ENCODE data around the gene ADAMTS20.

Gene ADAMTS20

GRCh38 chr12:43416981-43417380 is 135.0 kb downstream of the ADAMTS20 start:
- in situ Hi-C loops (cut with MboI; ENCODE audit: low pct_unique_long_range_greater_than_20kb, low sequenced_read_pairs, unreplicated experiment): no loop called here
- TF ChIP-seq CTCF (IDR thresholded peaks at IDR 0.05; ENCODE audit: extremely low read depth, insufficient read depth, missing control alignments): no peak
- DNase-seq (ENCODE audit: low spot score): no peak

- no peak for TF ChIP-seq CTCF (IDR thresholded peaks at IDR 0.05; ENCODE audit: extremely low read depth, insufficient read depth, missing control alignments)
- DNase-seq (ENCODE audit: low spot score): peak; percentile 12
- in situ Hi-C loops (cut with MboI; ENCODE audit: low pct_unique_long_range_greater_than_20kb, low sequenced_read_pairs, unreplicated experiment): no loop called here
These were observed 144.0 kb downstream of the ADAMTS20 start for GRCh38 chr12:43407816-43408645.

DNA sequence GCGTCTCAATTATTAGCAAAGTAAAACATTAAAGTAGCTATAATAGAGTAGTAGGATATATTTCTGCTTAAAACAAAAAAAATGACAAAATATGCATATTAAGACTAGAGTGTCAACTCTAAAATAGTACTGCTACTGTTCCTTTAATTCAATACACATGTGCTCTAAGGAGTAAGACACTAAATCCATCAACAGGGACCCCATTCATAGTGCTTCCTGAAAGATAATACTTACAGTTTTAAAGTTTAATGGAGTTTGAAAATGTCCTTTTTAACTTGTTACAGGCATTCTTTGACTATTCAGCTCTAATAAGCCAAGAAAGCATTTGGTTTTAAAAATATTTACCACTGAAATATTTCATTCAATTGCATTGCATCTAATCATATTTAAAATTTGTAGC is 145.2 kb downstream of the ADAMTS20 start:
- in situ Hi-C loops (cut with MboI; ENCODE audit: low pct_unique_long_range_greater_than_20kb, low sequenced_read_pairs, unreplicated experiment): no loop called here
- no peak for TF ChIP-seq CTCF (IDR thresholded peaks at IDR 0.05; ENCODE audit: extremely low read depth, insufficient read depth, missing control alignments)
- no peak for DNase-seq (ENCODE audit: low spot score)

DNA sequence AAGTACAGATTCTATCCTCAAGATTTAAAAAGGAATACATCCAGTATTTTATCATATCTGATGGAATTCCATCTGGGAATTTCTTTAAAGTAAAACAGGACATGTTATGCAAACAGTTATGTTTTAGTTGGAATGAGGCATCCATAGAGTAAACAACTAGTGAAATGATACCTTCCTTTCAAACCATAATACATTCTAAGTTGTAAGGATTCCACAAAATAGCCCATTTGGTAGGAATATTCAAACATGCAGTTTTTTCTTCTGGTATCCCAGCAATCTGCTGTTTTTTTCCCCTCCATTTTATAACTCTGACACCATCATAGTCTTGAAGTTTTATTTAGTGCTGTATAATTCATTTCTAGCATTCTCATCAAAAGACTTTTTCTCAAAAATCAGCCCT is 149.6 kb downstream of the ADAMTS20 start:
- no peak for TF ChIP-seq CTCF (IDR thresholded peaks at IDR 0.05; ENCODE audit: extremely low read depth, insufficient read depth, missing control alignments)
- in situ Hi-C loops (cut with MboI; ENCODE audit: low pct_unique_long_range_greater_than_20kb, low sequenced_read_pairs, unreplicated experiment): no loop called here
- no peak for DNase-seq (ENCODE audit: low spot score)

DNA sequence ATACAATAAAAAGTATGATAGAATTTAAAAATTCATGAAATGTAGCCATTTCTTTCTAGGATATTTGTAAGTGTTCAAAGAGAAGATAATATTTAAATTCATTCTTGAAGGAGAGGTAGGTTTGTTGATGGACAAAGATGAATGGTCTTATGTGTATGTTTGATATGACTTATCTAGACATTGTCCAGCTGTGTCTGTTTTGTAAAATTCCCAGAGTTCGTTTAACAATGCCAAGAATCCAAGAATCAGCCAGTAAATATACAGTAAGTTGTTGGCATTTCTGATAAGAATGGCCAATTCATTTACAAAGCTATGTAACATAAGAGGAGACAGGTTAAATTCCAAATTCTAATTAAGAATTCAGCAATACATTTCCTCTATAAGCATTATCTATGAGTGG is 150.9 kb downstream of the ADAMTS20 start:
- in situ Hi-C loops (cut with MboI; ENCODE audit: low pct_unique_long_range_greater_than_20kb, low sequenced_read_pairs, unreplicated experiment): no loop called here
- no peak for DNase-seq (ENCODE audit: low spot score)
- TF ChIP-seq CTCF (IDR thresholded peaks at IDR 0.05; ENCODE audit: extremely low read depth, insufficient read depth, missing control alignments): no peak

- in situ Hi-C loops (cut with MboI; ENCODE audit: low pct_unique_long_range_greater_than_20kb, low sequenced_read_pairs, unreplicated experiment): no loop called here
- TF ChIP-seq CTCF (IDR thresholded peaks at IDR 0.05; ENCODE audit: extremely low read depth, insufficient read depth, missing control alignments): no peak
These were observed 155.3 kb downstream of the ADAMTS20 start for GRCh38 chr12:43396671-43397070.

More at GRCh38 chr12:43396671-43397070, 155.3 kb downstream of the ADAMTS20 start:
- DNase-seq (ENCODE audit: low spot score): no peak

Measured in GM13977 (cell line).